Naive thymus-derived CD8-positive, alpha-beta T cell (primary cell): ENCODE data around the gene UBXN11. TPM values are rescaled to one million over a fixed set of nuclear protein-coding genes. Genes with fewer than 3 reads are reported as not detected.
A peak's percentile ranks its signal among the peaks of the same experiment; 100 is the strongest.

Source experiments
- ATAC-seq, 2 donors: fragments of 150-1000 bp; cut with Tn5 transposase in 1 of 2; sonication (Bioruptor Pico), chemical (Tn5 transposase) in 1 of 2; 1 replicate in 1 of 2; 2 replicates in 1 of 2; pipeline ENCODE4 v1.10.0; 2021; ENCODE audit warnings: mild to moderate bottlenecking in 2 of 2, moderate library complexity in 2 of 2
- POLR2A ChIA-PET: fragments of 350-600 bp; sonication (Branson Sonifier 250); formaldehyde crosslinking; loops from one replicate; lab custom pipeline; 2021; ENCODE audit warnings: antibody characterized with exemption; lab: Charles Lee
- DNase-seq, 10 donors: peaks; one replicate each; pipeline versions ENCODE4 v3.0.0 to v3.0.0-alpha.2; 2020 to 2022
- H3K27ac Mint-ChIP-seq, 10 donors: one replicate each; pipeline ENCODE4 v1.8.0; 2020 to 2022; ENCODE audit warnings: mild to moderate bottlenecking in 10 of 10, mixed read lengths in 10 of 10, moderate library complexity in 4 of 10, inconsistent platforms in 1 of 10
- H3K27me3 Mint-ChIP-seq, 5 donors: one replicate each; pipeline ENCODE4 v1.8.0; 2021 to 2022; ENCODE audit warnings: mixed read lengths in 5 of 5
- H3K36me3 Mint-ChIP-seq, 3 donors: one replicate each; pipeline ENCODE4 v1.8.0; 2020 to 2022; ENCODE audit warnings: mixed read lengths in 3 of 3, mild to moderate bottlenecking in 2 of 3, inconsistent platforms in 1 of 3
- H3K4me1 Mint-ChIP-seq, 4 donors: one replicate each; pipeline ENCODE4 v1.8.0; 2021 to 2022; ENCODE audit warnings: mixed read lengths in 4 of 4
- H3K4me3 Mint-ChIP-seq, 10 donors: one replicate each; pipeline ENCODE4 v1.8.0; 2020 to 2022; ENCODE audit warnings: mild to moderate bottlenecking in 10 of 10, mixed read lengths in 10 of 10, moderate library complexity in 6 of 10, inconsistent platforms in 1 of 10
- H3K9me3 Mint-ChIP-seq, 9 donors: one replicate each; pipeline ENCODE4 v1.8.0; 2020 to 2022; ENCODE audit warnings: mixed read lengths in 9 of 9, mild to moderate bottlenecking in 3 of 9, inconsistent platforms in 1 of 9, moderate library complexity in 1 of 9
- polyA plus RNA-seq, 3 donors: library from polyadenylated mRNA; unstranded; fragments of 300-500 nt; fragmentation: Illumina TruSeq; gene quantifications; one replicate each; pipeline ENCODE4 v1.2.3, GENCODE V29; 2021
- total RNA-seq, 8 experiments: library from RNA in 2 of 8; stranded (reverse) in 2 of 8; gene quantifications; one replicate each; pipeline ENCODE4 v1.2.3 and lab custom pipeline; 2021 to 2026

UBXN11 gene
- total and polyA plus RNA-seq, 5 experiments from 2014 or later = 9.1 to 129 (median 14.7) TPM

GRCh38 chr1:26275580-26276431, 30.6 kb downstream of the UBXN11 start:
- ATAC-seq = peak; percentile 47 to 51
- POLR2A ChIA-PET = interaction anchor here (0.6 to 30.4 kb wide), 8 partner anchors 13 to 199 kb away, joined by 3 to 2161 read pairs (median 4); partner anchors contain the start of genes CD52, HMGN2 and UBXN11
- Mint-ChIP-seq H3K4me3 (peak overlapping the region in 9 of 10 donors; percentile 24 to 81 (median 69)), H3K4me1 (peaks cover 22 to 58% (median 52%) of the 10 kb centered on the region in 4 donors), H3K9me3 (no peaks in the 10 kb centered on the region), H3K36me3 (peaks cover 0 to 29% (median 6%) of the 10 kb centered on the region in 3 donors), H3K27me3 (no peaks in the 10 kb centered on the region), H3K27ac (peak overlapping the region; percentile 57 to 98 (median 94))
- DNase-seq = peak; percentile 61 to 85 (median 74)

GRCh38 chr1:26274801-26275425, 31.5 kb downstream of the UBXN11 start:
- no peak overlapping the region for H3K4me3 Mint-ChIP-seq
- peaks cover 0 to 36% (median 10%) of the 10 kb centered on the region in 3 donors for H3K36me3 Mint-ChIP-seq
- POLR2A ChIA-PET = interaction anchor here (0.6 to 30.4 kb wide), 8 partner anchors 14 to 200 kb away, joined by 3 to 2161 read pairs (median 4); partner anchors contain the start of genes CD52, HMGN2 and UBXN11
- ATAC-seq (no peak), DNase-seq (no peak)
- peaks cover 0 to 3% (median 0%) of the 10 kb centered on the region in 9 donors for H3K9me3 Mint-ChIP-seq
- peak overlapping the region in 2 of 10 donors; percentile 34 to 98 for H3K27ac Mint-ChIP-seq
- H3K27me3 Mint-ChIP-seq = no peaks in the 10 kb centered on the region
- H3K4me1 Mint-ChIP-seq = peaks cover 20 to 54% (median 48%) of the 10 kb centered on the region in 4 donors

DNA sequence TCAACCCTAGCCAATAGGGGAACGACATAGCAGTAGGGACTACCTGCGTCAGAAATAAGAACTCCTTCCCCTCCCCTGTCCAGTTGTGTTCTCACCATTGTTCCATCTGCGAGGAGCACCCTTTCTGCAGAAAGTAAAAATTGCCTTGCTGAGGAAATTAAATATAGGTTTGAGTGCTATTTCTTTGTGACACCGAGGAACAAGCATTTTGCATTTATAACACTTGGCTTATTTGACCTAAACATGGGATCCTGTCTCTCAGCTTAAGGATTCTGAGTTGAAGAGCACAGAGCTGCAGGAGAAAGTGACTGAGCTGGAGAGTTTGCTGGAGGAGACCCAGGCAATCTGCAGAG, 37.3 kb downstream of the UBXN11 start:
- peaks cover 12 to 78% (median 37%) of the 10 kb centered on the region in 3 donors for H3K36me3 Mint-ChIP-seq
- peaks cover 0 to 19% (median 10%) of the 10 kb centered on the region in 9 donors for H3K9me3 Mint-ChIP-seq
- ATAC-seq (no peak), DNase-seq (no peak)
- POLR2A ChIA-PET = interaction anchor here (0.9 kb wide), 1 partner anchor 49 kb away, joined by 3 read pairs; the partner anchor contains the start of gene CD52
- H3K27ac Mint-ChIP-seq = peak overlapping the region in 1 of 10 donors; percentile 47
- peaks cover 0 to 4% (median 2%) of the 10 kb centered on the region in 4 donors for H3K4me1 Mint-ChIP-seq
- H3K27me3 Mint-ChIP-seq = no peaks in the 10 kb centered on the region
- no peak overlapping the region for H3K4me3 Mint-ChIP-seq

DNA sequence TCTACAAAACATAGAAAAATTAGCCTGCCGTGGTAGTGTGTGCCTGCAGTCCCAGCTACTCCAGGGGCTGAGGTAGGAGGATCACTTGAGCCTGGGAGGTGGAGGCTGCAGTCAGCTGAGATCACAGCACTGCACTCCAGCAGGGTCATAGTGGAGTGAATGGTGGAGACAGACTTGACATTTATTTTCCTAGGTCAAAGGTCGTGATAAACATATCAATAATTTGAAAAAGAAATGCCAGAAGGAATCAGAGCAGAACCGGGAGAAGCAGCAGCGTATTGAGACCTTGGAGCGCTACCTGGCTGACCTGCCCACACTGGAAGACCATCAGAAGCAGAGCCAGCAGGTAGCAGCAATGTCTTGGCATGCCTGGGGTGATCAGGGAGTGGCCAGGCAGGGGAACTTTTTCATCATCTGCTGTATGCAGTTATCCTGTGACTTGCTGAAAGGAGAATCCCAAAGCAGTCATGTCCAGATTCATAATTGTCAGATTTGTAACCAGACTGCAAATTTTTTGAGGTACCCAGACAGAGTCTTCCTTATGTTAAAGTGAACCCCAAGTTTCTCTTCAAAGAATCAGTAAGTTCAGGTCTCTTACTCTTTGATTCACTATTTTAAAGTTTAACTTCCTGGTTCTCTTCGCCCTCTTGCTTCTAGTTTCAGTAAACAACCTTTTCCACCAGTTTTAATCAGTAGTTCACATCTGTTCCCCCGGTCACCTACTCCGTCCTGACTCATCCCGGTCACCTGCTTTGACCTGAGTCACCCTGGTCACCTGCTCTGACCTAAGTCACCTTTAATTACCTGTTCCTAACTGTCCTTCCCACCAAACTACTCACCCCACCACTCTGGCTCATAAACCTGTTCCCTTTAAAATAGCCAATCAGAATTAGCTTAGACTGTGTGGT, 37.9 kb downstream of the UBXN11 start:
- Mint-ChIP-seq H3K27ac (no peak overlapping the region), H3K9me3 (peaks cover 0 to 19% (median 10%) of the 10 kb centered on the region in 9 donors), H3K27me3 (no peaks in the 10 kb centered on the region), H3K36me3 (peaks cover 12 to 84% (median 41%) of the 10 kb centered on the region in 3 donors), H3K4me3 (no peak overlapping the region), H3K4me1 (peaks cover 0 to 3% (median under 1%) of the 10 kb centered on the region in 4 donors)
- ATAC-seq (no peak), DNase-seq (no peak)
- POLR2A ChIA-PET = interaction anchor here (0.9 kb wide), 1 partner anchor 49 kb away, joined by 3 read pairs; the partner anchor contains the start of gene CD52

- no peaks in the 10 kb centered on the region for H3K27me3 Mint-ChIP-seq
- peaks cover 12 to 90% (median 41%) of the 10 kb centered on the region in 3 donors for H3K36me3 Mint-ChIP-seq
- ATAC-seq (no peak), DNase-seq (no peak)
- peaks cover 0 to 3% (median under 1%) of the 10 kb centered on the region in 4 donors for H3K4me1 Mint-ChIP-seq
- POLR2A ChIA-PET = no interaction called here
- H3K9me3 Mint-ChIP-seq = peaks cover 0 to 19% (median 10%) of the 10 kb centered on the region in 9 donors
- no peak overlapping the region for H3K27ac Mint-ChIP-seq
- H3K4me3 Mint-ChIP-seq = no peak overlapping the region
Measured at GRCh38 chr1:26265405-26265804, 41.0 kb downstream of the UBXN11 start.

GRCh38 chr1:26263212-26263611, 43.2 kb downstream of the UBXN11 start:
- Mint-ChIP-seq H3K27ac (peak overlapping the region in 3 of 10 donors; percentile 4 to 74 (median 21)), H3K9me3 (peaks cover 0 to 3% (median 0%) of the 10 kb centered on the region in 9 donors), H3K4me3 (no peak overlapping the region), H3K36me3 (peaks cover 8 to 91% (median 25%) of the 10 kb centered on the region in 3 donors), H3K4me1 (peaks cover 0 to 3% (median under 1%) of the 10 kb centered on the region in 4 donors), H3K27me3 (no peaks in the 10 kb centered on the region)
- DNase-seq (no peak), ATAC-seq (no peak)
- POLR2A ChIA-PET = no interaction called here

DNA sequence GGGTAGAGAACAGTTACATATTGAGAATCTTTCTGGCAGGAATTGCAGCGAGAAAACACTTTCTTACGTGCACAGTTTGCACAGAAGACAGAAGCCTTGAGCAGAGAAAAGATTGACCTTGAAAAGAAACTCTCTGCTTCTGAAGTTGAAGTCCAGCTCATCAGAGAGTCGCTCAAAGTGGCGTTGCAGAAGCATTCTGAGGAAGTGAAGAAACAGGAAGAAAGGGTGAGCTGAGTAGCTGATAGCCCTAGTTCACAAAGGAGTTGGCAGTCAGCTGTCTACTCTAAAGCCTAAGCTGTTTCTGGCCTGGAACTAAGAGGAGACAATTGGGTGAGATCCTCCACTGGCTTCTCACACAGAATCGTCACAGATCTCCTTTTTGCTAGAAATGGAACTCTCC, 46.9 kb downstream of the UBXN11 start:
- Mint-ChIP-seq H3K9me3 (no peaks in the 10 kb centered on the region), H3K27me3 (no peaks in the 10 kb centered on the region), H3K36me3 (peaks cover 6 to 95% (median 17%) of the 10 kb centered on the region in 3 donors), H3K4me1 (no peaks in the 10 kb centered on the region), H3K4me3 (no peak overlapping the region), H3K27ac (no peak overlapping the region)
- no peak for ATAC-seq
- DNase-seq = no peak
- POLR2A ChIA-PET = no interaction called here

DNA sequence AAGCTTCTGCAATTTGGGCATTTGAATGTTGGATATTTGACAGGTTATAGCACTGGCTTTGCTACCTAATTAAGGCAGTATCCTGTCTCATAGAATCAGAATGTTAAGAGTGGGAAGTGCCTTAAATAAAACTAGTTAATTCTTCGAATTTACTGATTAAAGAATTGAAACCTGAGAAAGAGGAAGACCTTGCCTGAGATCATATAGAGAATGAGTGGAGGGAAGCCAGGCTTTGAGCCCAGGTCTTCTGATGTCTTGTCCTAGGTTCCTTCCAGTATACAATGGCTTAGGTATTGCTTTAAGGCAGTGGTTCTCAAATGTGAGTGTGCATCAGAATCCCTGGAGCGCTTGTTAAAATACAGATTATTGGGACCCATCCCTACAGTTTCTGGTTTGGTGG, 47.4 kb downstream of the UBXN11 start:
- POLR2A ChIA-PET = interaction anchor here (0.6 kb wide), 1 partner anchor 1847 kb away, joined by 3 read pairs; no protein-coding TSS in a partner anchor
- Mint-ChIP-seq H3K9me3 (no peaks in the 10 kb centered on the region), H3K27me3 (no peaks in the 10 kb centered on the region), H3K4me3 (no peak overlapping the region), H3K36me3 (peaks cover 6 to 92% (median 17%) of the 10 kb centered on the region in 3 donors), H3K4me1 (peaks cover 0 to 3% (median under 1%) of the 10 kb centered on the region in 4 donors), H3K27ac (no peak overlapping the region)
- DNase-seq = no peak
- ATAC-seq = no peak

- Mint-ChIP-seq H3K36me3 (peaks cover 6 to 85% (median 11%) of the 10 kb centered on the region in 3 donors), H3K4me3 (no peak overlapping the region), H3K27me3 (no peaks in the 10 kb centered on the region), H3K9me3 (no peaks in the 10 kb centered on the region), H3K27ac (peak overlapping the region in 1 of 10 donors; percentile 28), H3K4me1 (peaks cover 0 to 3% (median under 1%) of the 10 kb centered on the region in 4 donors)
- no peak for DNase-seq
- POLR2A ChIA-PET = no interaction called here
- no peak for ATAC-seq
Measured at GRCh38 chr1:26257222-26257621, 49.2 kb downstream of the UBXN11 start.

- Mint-ChIP-seq H3K36me3 (peaks cover 3 to 77% (median 10%) of the 10 kb centered on the region in 3 donors), H3K4me3 (no peak overlapping the region), H3K27ac (peak overlapping the region in 2 of 10 donors; percentile 18 to 38), H3K27me3 (no peaks in the 10 kb centered on the region), H3K4me1 (peaks cover 0 to 3% (median 1%) of the 10 kb centered on the region in 4 donors), H3K9me3 (no peaks in the 10 kb centered on the region)
- POLR2A ChIA-PET = no interaction called here
- no peak for ATAC-seq
- DNase-seq = no peak
Measured at GRCh38 chr1:26254404-26254803, 52.0 kb downstream of the UBXN11 start.

- POLR2A ChIA-PET = no interaction called here
- DNase-seq = no peak
- ATAC-seq = no peak
- Mint-ChIP-seq H3K4me1 (peaks cover 0 to 3% (median 2%) of the 10 kb centered on the region in 4 donors), H3K36me3 (peaks cover 0 to 72% (median 10%) of the 10 kb centered on the region in 3 donors), H3K27ac (no peak overlapping the region), H3K9me3 (no peaks in the 10 kb centered on the region), H3K27me3 (no peaks in the 10 kb centered on the region), H3K4me3 (no peak overlapping the region)
Measured at GRCh38 chr1:26252718-26253117, 53.7 kb downstream of the UBXN11 start.
